HG02885 (cell line): ENCODE measurements around the gene CDC42BPA.
"Not testable (repeated sequence)": the region's sequence is repeated elsewhere in the genome, so short reads cannot be mapped to it uniquely, and the experiment has no call there.

Source experiments
- ATAC-seq: cut with Tn5 transposase; IDR thresholded peaks from one replicate; pipeline ENCODE4 v1.9.1; 2021; ENCODE audit warnings: mild to moderate bottlenecking; ENCODE audit not compliant: unreplicated experiment, poor library complexity

The CDC42BPA gene

GRCh38 chr1:226957714-226958113 lies 360.6 kb downstream of the CDC42BPA start:
- no peak for ATAC-seq

- ATAC-seq: no peak
These were observed 361.2 kb downstream of the CDC42BPA start for GRCh38 chr1:226956942-226957713.

- ATAC-seq: not testable (repeated sequence)
These were observed 362.4 kb downstream of the CDC42BPA start for GRCh38 chr1:226955857-226956256.

GRCh38 chr1:226954777-226955176 lies 363.5 kb downstream of the CDC42BPA start:
- no peak for ATAC-seq

GRCh38 chr1:226954337-226954736 lies 364.0 kb downstream of the CDC42BPA start:
- ATAC-seq: no peak

GRCh38 chr1:226953175-226953800 lies 365.0 kb downstream of the CDC42BPA start:
- ATAC-seq: no peak

- no peak for ATAC-seq
These were observed 366.2 kb downstream of the CDC42BPA start for GRCh38 chr1:226952118-226952441.

GRCh38 chr1:226951286-226952117 lies 366.8 kb downstream of the CDC42BPA start:
- no peak for ATAC-seq

GRCh38 chr1:226950871-226951270 lies 367.4 kb downstream of the CDC42BPA start:
- no peak for ATAC-seq

- ATAC-seq: no peak
These were observed 368.0 kb downstream of the CDC42BPA start for GRCh38 chr1:226950316-226950715.

GRCh38 chr1:226949401-226949800 lies 368.9 kb downstream of the CDC42BPA start:
- no peak for ATAC-seq

- no peak for ATAC-seq
These were observed 369.3 kb downstream of the CDC42BPA start for GRCh38 chr1:226948996-226949395.

GRCh38 chr1:226948480-226948879 lies 369.8 kb downstream of the CDC42BPA start:
- ATAC-seq: no peak

GRCh38 chr1:226948051-226948450 lies 370.2 kb downstream of the CDC42BPA start:
- no peak for ATAC-seq

GRCh38 chr1:226946841-226947240 lies 371.5 kb downstream of the CDC42BPA start:
- no peak for ATAC-seq

GRCh38 chr1:226946285-226946684 lies 372.0 kb downstream of the CDC42BPA start:
- ATAC-seq: no peak

GRCh38 chr1:226945858-226946245 lies 372.4 kb downstream of the CDC42BPA start:
- no peak for ATAC-seq

GRCh38 chr1:226945106-226945857 lies 373.0 kb downstream of the CDC42BPA start:
- no peak for ATAC-seq

GRCh38 chr1:226943927-226944326 lies 374.4 kb downstream of the CDC42BPA start:
- ATAC-seq: no peak

- ATAC-seq: no peak
These were observed 375.1 kb downstream of the CDC42BPA start for GRCh38 chr1:226943156-226943555.
